Peyer's patch (tissue), 4 donors: Measurements from ENCODE around the gene SAPCD1.

Experiments used
- CTCF ChIP-seq, 6 experiments: fragments of 450-650 bp in 4 of 6; fragments of 200-600 bp in 2 of 6; sonication (generic) in 1 of 6; IDR thresholded peaks; one replicate each; pipeline ENCODE4 v1.5.1; 2017 to 2019; ENCODE audit warnings: antibody characterized with exemption in 6 of 6, mild to moderate bottlenecking in 3 of 6, moderate library complexity in 1 of 6
- POLR2A ChIP-seq, 2 donors: fragments of 450-650 bp; IDR thresholded peaks; one replicate each; pipeline ENCODE4 v1.5.1; 2017; ENCODE audit warnings: antibody characterized with exemption in 2 of 2, mild to moderate bottlenecking in 2 of 2, moderate library complexity in 2 of 2

- no peak for TF ChIP-seq CTCF (IDR thresholded peaks at IDR 0.05)
- TF ChIP-seq POLR2A (IDR thresholded peaks at IDR 0.05): no peak
Observed at GRCh38 chr6:31732029-31732428, 30.4 kb upstream of the SAPCD1 start.
